SK-N-MC (cell line): ENCODE results near the gene ZMYND15.

Source experiments
- EZH2 ChIP-seq: fragments of 200-600 bp; sonication (generic); IDR thresholded peaks from one replicate; pipeline ENCODE4 v1.6.1; 2017; ENCODE audit warnings: antibody characterized with exemption
- FOXP2 ChIP-seq: optimal IDR thresholded peaks from 2 replicates; pipeline ENCODE3; 2011; ENCODE audit warnings: mild to moderate bottlenecking, moderate library complexity; ENCODE audit not compliant: insufficient read depth; ENCODE audit errors: extremely low read length, control extremely low read depth
- POLR2AphosphoS5 ChIP-seq: IDR thresholded peaks from 2 replicates; pipeline ENCODE4 v1.6.1; 2012; ENCODE audit warnings: mild to moderate bottlenecking, low read depth, low read length, borderline replicate concordance

DNA sequence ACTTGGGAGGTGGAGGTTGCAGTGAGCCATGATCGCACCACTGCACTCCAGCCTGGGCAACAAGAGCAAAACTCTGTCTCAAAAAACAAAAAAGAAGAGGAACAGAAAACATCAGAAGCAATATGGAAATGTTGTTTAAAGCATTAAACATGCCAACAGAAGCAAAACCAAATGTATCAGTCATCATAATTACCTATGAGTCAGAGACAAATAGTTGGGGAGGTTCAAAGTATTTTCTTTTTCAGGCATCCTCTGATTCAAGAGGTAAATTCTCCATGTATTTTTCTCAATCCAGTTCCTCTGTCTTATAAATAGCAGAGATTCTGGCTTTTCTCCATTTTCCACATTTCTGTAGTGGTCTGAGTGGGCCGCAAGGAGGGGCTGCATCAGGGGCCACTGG is 30.0 kb downstream of the ZMYND15 start:
- TF ChIP-seq POLR2AphosphoS5 (no peak), EZH2 (no peak), FOXP2 (no peak)
